ENCODE measurements around the gene HYLS1. TPM values are rescaled to one million over a fixed set of nuclear protein-coding genes. Genes with fewer than 3 reads are reported as not detected.

HYLS1 gene
- total and polyA plus RNA-seq, 4 experiments from 2014 or later = 8.1 to 9.6 (median 8.6) TPM

GRCh38 chr11:125949271-125950177, 62.1 kb downstream of the HYLS1 start:
- Mint-ChIP-seq H3K4me3 (no peak overlapping the region), H3K4me1 (no peaks in the 10 kb centered on the region), H3K27me3 (peaks cover 2 to 3% of the 10 kb centered on the region in 2 donors), H3K27ac (no peak overlapping the region), H3K9me3 (no peaks in the 10 kb centered on the region), H3K36me3 (no peaks in the 10 kb centered on the region)
- Histone ChIP-seq H3K27ac (ENCODE audit: low read depth, low read length) (no peak overlapping the region), H3K4me1 (ENCODE audit: insufficient read depth, low read length) (no peaks in the 10 kb centered on the region), H3K36me3 (ENCODE audit: insufficient read depth, low read length) (no peaks in the 10 kb centered on the region), H3K27me3 (ENCODE audit: insufficient read depth, low read length) (no peaks in the 10 kb centered on the region), H3K4me3 (ENCODE audit: low read length in 2 of 2) (no peak overlapping the region), H3K9me3 (ENCODE audit: control insufficient read depth in 1 of 2, low read length in 2 of 2) (no peaks in the 10 kb centered on the region)
- ChIA-PET POLR2A (ENCODE audit: partially characterized antibody) (no interaction called here), CTCF (ENCODE audit: partially characterized antibody) (interaction anchor here (0.9 kb wide), 1 partner anchor 62 kb away, joined by 3 read pairs; the partner anchor contains the start of gene HYLS1)
- intact Hi-C loops (cut with micrococcal nuclease) = no loop called here
- no peak for DNase-seq

GRCh38 chr11:125950178-125950490, 62.7 kb downstream of the HYLS1 start:
- Mint-ChIP-seq H3K36me3 (no peaks in the 10 kb centered on the region), H3K4me3 (no peak overlapping the region), H3K9me3 (no peaks in the 10 kb centered on the region), H3K27me3 (peaks cover 2 to 3% of the 10 kb centered on the region in 2 donors), H3K4me1 (no peaks in the 10 kb centered on the region), H3K27ac (no peak overlapping the region)
- intact Hi-C loops (cut with micrococcal nuclease) = no loop called here
- H3K4me1 ChIP-seq (ENCODE audit: insufficient read depth, low read length) = no peaks in the 10 kb centered on the region
- CTCF ChIA-PET (ENCODE audit: partially characterized antibody) = interaction anchor here (0.9 kb wide), 1 partner anchor 62 kb away, joined by 3 read pairs; the partner anchor contains the start of gene HYLS1
- no peak overlapping the region for H3K4me3 ChIP-seq (ENCODE audit: low read length in 2 of 2)
- H3K27me3 ChIP-seq (ENCODE audit: insufficient read depth, low read length) = no peaks in the 10 kb centered on the region
- H3K27ac ChIP-seq (ENCODE audit: low read depth, low read length) = no peak overlapping the region
- POLR2A ChIA-PET (ENCODE audit: partially characterized antibody) = no interaction called here
- no peak for DNase-seq
- no peaks in the 10 kb centered on the region for H3K36me3 ChIP-seq (ENCODE audit: insufficient read depth, low read length)
- H3K9me3 ChIP-seq (ENCODE audit: control insufficient read depth in 1 of 2, low read length in 2 of 2) = no peaks in the 10 kb centered on the region

Other genes starting within 250 kb of the HYLS1 start
- not detected for gene ACRV1, start 206.8 kb upstream of the HYLS1 start, total RNA-seq
- not detected for gene ACRV1, start 206.8 kb upstream of the HYLS1 start, polyA plus RNA-seq
- gene PATE1, start 141.4 kb upstream of the HYLS1 start, total RNA-seq = not detected
- not detected for gene PATE1, start 141.4 kb upstream of the HYLS1 start, polyA plus RNA-seq
- not detected for gene PATE2, start 108.8 kb upstream of the HYLS1 start, total RNA-seq
- gene PATE2, start 108.8 kb upstream of the HYLS1 start, polyA plus RNA-seq = not detected
- not detected for gene PATE3, start 99.5 kb upstream of the HYLS1 start, total RNA-seq
- not detected for gene PATE3, start 99.5 kb upstream of the HYLS1 start, polyA plus RNA-seq
- not detected for gene PATE4, start 54.4 kb upstream of the HYLS1 start, total RNA-seq
- gene PATE4, start 54.4 kb upstream of the HYLS1 start, polyA plus RNA-seq = not detected
- gene PUS3, start 15.5 kb downstream of the HYLS1 start, total RNA-seq = 10 to 100 TPM; 12.4 to 12.6 TPM
- 10 to 100 TPM in 1 of 2 donors, 1 to 10 TPM in 1; 5.3 to 11.9 TPM for gene PUS3, start 15.5 kb downstream of the HYLS1 start, polyA plus RNA-seq
- gene DDX25, start 16.8 kb downstream of the HYLS1 start, total RNA-seq = not detected
- not detected for gene DDX25, start 16.8 kb downstream of the HYLS1 start, polyA plus RNA-seq
- not detected for gene VSIG10L2, start 58.4 kb downstream of the HYLS1 start, total RNA-seq
- gene VSIG10L2, start 58.4 kb downstream of the HYLS1 start, polyA plus RNA-seq = not detected
- 1 to 10 TPM; 2.7 to 3.1 TPM for gene CDON, start 175.2 kb downstream of the HYLS1 start, total RNA-seq
- gene CDON, start 175.2 kb downstream of the HYLS1 start, polyA plus RNA-seq = under 1 TPM; 0.03 to 0.54 TPM

Data from CD4-positive, alpha-beta memory T cell (primary cell).